Erythroblast (primary cell): ENCODE measurements around the gene GEMIN7.

ENCODE experiments used
- GATA1 ChIP-seq: IDR thresholded peaks from 2 replicates; pipeline ENCODE4 v1.6.1; 2011; ENCODE audit warnings: low read depth, mild to moderate bottlenecking, control low read depth, low read length, moderate library complexity
- POLR2A ChIP-seq: IDR thresholded peaks from 2 replicates; pipeline ENCODE4 v1.6.1; 2011; ENCODE audit warnings: mild to moderate bottlenecking, low read length

DNA sequence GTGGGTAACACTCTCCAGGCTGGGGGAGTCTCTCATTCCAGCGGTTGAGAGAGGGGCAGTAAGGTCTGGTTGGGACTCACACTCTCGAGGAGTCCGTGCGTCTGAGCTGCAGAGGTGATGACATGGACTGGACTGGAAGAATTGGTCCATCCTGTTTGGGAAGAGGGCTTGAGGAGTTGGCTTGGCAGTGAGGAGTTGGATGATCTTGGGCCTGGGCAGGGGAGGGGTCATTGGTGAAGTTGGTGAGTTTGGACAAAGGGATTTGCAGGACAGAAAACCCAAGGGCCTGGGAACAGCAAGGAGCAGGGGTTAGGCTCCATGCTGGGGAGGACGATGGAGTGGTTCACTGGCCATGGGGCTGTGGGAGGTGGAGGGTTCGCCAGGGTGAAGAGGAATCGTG, 17.6 kb downstream of the GEMIN7 start:
- TF ChIP-seq POLR2A (no peak), GATA1 (no peak)
